Inferior parietal cortex (tissue), 1 donor: ENCODE data around the gene COL16A1.
A peak's percentile ranks its signal among the peaks of the same experiment; 100 is the strongest.

Experiments used
- DNase-seq: peaks from one replicate; pipeline ENCODE4 v3.0.0-alpha.2; 2016; ENCODE audit errors: extremely low spot score

COL16A1 gene

GRCh38 chr1:31648641-31649357 is 55.0 kb downstream of the COL16A1 start:
- no peak for DNase-seq

- DNase-seq: no peak
Observed at GRCh38 chr1:31648190-31648589, 55.6 kb downstream of the COL16A1 start.

- DNase-seq: no peak
Observed at GRCh38 chr1:31647106-31647505, 56.7 kb downstream of the COL16A1 start.

- no peak for DNase-seq
Observed at GRCh38 chr1:31646259-31646960, 57.4 kb downstream of the COL16A1 start.

GRCh38 chr1:31645274-31645568 is 58.6 kb downstream of the COL16A1 start:
- no peak for DNase-seq

- peak; percentile 98 for DNase-seq
Observed at GRCh38 chr1:31644560-31645273, 59.1 kb downstream of the COL16A1 start, which contains the start of gene PEF1. Gene PEF1, minus strand, starts transcription at chr1:31644876. Its CDS starts 12 bp downstream, at chr1:31644864.

- no peak for DNase-seq
Observed at GRCh38 chr1:31643976-31644559, 59.7 kb downstream of the COL16A1 start.

GRCh38 chr1:31642897-31643296 is 60.9 kb downstream of the COL16A1 start:
- no peak for DNase-seq

- no peak for DNase-seq
Observed at GRCh38 chr1:31642366-31642765, 61.5 kb downstream of the COL16A1 start.

GRCh38 chr1:31640964-31641363 is 62.9 kb downstream of the COL16A1 start:
- no peak for DNase-seq

GRCh38 chr1:31640179-31640578 is 63.6 kb downstream of the COL16A1 start:
- no peak for DNase-seq

GRCh38 chr1:31639543-31639942 is 64.3 kb downstream of the COL16A1 start:
- DNase-seq: no peak

GRCh38 chr1:31637915-31638673 is 65.7 kb downstream of the COL16A1 start:
- DNase-seq: no peak

GRCh38 chr1:31633117-31633516 is 70.7 kb downstream of the COL16A1 start:
- DNase-seq: no peak

- no peak for DNase-seq
Observed at GRCh38 chr1:31632649-31633048, 71.2 kb downstream of the COL16A1 start.

- no peak for DNase-seq
Observed at GRCh38 chr1:31628931-31629556, 74.8 kb downstream of the COL16A1 start.

GRCh38 chr1:31627930-31628559 is 75.8 kb downstream of the COL16A1 start:
- no peak for DNase-seq

- DNase-seq: no peak
Observed at GRCh38 chr1:31627301-31627929, 76.4 kb downstream of the COL16A1 start.

GRCh38 chr1:31626223-31627207 is 77.3 kb downstream of the COL16A1 start:
- no peak for DNase-seq
